NCI-H1105 treated with DMSO at 0.1 percent for 48 hours (cell line): ENCODE measurements around the gene CTSL.
"Not testable (repeated sequence)": the region's sequence is repeated elsewhere in the genome, so short reads cannot be mapped to it uniquely, and the experiment has no call there.

ENCODE experiments used
- DNase-seq: peaks from one replicate; lab custom pipeline; 2025; lab: John Stamatoyannopoulos, UW

The CTSL gene

DNA sequence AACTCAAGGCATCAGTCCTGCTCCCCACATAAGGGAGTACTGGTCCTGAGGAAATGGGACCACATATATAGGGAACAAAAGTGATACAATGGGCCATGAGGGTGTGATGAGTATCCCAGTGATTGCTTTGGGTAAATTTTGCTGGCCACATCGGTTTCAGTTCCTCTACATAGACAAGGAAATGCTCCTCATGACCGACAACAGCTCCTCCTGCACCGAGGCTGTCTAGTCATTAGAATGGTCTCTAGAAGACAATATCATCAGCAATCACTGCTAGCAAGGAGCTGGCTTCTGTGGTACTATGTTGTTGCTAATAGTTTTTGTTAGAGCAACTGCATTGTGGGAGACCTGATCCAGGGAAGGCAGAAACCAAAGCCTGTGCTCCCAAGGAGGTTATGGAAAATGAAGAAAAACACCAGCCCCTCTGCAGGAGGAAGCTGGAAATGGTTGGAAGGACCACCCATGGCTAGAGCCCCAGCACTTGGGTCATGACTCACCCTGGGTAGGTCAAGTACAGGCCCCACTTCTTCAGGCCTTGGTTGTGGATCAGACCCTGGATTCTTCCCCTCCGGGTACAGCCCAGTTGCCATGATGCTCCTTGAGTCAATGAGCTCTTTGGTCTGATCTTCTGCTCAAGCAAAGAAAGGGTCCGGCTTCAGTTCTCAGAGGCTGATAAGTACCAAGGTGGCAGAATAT lies 3.4 kb upstream of the CTSL start:
- no peak for DNase-seq

DNA sequence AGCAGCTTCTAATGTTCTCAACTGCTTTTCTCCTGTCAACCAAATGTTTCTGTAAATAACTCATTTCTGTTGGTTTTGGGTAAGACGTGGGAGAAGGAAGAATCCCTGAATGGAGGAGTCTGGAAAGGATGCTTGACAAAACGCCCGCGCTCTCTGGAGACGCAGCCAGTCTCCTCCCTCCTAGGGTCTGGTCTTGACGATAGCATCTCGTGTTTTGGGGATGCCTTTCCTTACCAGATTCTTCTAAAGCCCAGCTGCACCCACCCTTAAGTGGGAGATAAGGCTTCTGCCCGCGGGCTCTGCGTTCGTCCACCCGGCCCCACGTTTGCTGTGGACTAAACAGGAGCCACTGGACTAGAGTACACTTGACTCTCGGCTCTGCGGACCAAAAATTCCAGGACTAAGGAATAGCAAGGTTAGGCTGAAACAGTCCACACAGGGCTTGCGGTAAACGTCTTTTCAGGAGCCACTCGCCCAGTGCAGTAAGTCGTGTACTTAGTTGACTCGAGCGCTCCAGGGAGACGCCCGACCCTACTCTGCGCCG lies 491 bp upstream of the CTSL start:
- no peak for DNase-seq

DNA sequence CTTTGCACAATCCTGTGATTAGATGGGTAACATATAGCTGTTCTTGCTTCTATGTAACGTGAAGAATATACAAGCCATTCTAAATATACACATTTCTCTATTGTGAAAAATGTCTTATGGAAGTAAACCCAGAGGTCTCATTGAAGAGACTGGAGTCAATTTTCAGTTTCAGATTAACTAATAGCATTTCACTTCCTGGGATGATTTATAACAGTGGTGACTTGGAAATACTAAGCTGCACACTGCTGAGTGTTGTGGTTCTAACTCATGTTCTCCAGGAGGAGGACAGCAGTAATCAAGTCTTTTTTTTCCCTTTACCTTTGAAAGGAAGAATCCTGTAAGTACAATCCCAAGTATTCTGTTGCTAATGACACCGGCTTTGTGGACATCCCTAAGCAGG lies 3.3 kb downstream of the CTSL start:
- no peak for DNase-seq

DNA sequence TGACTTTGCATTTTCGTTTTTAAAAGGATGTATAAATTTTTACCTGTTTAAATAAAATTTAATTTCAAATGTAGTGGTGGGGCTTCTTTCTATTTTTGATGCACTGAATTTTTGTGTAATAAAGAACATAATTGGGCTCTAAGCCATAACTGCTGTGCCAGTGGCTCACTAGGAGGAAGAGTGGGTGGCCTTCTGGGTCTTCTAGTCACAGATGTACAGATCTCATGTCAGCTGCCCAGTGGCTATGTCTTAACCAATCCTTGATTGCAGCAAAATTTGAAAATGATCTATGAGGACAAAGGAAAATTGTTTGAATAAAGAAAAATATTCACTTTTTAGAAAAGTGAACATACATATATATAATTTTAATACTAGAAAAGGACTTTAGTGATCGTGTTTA lies 5.4 kb downstream of the CTSL start:
- DNase-seq = no peak

DNA sequence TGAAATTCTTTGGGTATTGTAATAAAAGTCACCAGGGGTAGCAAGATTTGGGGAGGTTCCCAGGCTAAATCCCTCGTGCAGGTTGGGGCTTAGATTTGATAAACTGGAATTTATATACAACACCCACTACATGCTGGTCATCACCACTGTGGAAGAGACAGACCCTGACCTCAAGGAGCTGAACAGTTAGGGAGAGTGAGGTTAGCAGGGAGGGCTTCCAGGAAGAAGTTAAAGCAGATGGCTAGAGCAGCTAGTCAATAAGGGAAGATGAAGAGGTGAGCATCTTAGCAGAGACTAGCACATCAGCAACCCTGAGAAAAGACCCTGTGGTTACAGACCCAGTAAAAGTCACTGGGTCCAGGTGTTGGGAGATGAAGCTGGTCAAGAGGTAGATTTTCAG lies 6.4 kb downstream of the CTSL start:
- no peak for DNase-seq

DNA sequence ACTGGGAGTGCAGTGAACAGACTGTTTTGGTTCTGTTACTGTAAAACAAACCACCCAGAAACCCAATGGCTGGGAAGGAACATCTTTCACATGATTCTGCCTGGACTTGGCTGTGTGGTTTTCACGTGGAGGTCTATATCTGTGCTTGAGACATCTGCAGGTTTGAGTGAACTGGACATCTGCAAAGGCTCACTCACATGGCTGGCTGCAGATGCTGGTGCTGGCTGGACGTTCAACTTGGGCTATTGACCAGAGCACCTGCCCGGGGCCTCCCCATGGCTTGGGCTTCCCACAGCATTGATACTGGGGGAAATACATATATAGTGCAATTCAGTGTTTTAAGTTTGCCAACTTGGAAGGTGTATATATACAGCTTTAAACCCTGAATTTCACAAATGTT lies 6.8 kb downstream of the CTSL start:
- no peak for DNase-seq

DNA sequence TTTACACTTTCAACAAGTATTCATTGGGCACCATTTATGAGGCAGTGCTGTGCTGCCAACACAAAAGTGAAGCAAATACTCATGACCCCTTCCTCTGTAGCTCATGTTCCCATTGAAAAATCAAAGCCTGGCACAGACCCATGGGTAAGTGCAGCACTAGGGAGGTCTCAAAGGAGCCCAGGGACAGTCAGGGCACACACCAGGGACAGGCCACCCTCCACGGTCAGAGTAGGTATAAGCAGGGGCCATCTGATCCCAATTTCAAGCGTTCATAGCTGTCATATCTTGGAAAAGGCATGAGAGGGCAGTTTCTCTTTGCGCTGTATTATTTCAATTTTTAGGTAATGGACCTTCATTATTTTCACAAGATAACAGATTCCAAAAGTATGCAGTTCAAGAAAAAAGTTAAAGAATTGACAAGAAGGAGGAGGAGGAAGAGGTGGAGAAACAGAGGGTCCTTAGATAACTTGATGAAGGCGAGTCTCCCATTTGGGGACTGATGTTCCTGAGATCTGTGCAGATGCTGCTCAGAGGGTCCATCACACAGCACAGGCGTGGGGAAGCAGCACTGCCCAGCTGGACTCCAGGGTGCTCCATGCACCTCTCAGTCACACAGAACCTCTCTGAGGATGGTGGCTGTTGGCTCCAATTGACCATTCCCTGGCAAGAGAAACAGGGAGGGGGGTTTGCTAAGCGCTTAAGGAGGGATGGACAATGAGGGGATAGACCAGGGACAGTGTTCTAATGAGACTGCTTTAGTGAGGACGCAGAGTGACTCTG lies 7.5 kb downstream of the CTSL start:
- DNase-seq = no peak

DNA sequence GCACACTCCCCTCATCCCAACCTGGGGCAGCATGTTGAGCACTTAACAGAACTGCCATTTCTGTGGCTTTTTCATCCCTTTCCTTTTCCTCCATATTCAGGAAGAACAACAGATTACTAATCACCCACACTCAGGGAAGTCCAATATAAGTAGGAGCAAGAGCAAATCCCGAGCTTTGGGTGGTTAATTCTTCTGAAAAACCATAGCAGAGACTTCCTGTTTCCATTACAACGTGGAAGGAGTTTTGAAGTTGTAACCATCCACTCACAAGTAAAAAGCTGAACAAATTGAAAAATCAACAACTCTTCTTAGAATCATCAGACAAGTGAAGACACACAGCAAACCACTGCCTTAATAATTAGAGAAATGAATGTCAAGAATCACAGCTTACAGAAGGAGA lies 8.2 kb downstream of the CTSL start:
- no peak for DNase-seq

DNA sequence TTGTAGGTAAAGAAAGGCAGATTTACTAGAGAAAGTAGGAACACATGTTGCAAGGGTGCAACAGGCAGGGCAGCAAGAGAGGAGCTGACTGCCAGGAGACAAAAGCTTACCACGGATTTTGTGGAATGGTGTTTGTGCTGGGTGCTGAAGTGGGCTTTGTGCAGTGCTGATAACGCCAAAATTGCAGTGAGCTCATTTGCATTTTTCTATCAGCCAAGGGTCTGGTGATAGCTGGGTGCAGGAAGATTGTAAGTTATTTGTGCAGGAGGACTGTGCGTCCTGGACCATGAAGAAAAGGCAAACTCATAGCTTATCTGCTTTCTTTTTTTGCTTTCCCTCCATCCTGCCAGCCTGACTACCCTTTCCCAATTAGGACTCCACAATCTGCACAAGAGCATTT lies 13.6 kb downstream of the CTSL start:
- no peak for DNase-seq

DNA sequence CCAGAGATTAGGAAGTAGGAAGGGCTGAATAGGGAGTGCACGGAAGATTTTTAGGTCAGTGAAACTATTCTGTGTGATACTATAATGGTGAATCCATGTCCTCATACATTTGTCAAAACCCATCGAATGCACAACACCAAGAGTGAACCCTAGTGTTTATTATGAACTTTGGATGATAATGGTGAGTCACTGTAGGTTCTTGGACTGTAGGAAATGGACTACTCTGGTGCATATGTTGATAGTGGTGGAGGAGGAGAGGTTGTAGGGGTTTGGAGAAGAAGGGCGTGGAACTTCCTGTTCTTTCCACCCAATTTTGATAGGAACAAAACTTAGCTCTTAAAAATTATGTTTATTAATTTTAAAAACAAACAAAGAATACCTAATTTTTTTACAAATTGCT lies 14.3 kb downstream of the CTSL start:
- no peak for DNase-seq

DNA sequence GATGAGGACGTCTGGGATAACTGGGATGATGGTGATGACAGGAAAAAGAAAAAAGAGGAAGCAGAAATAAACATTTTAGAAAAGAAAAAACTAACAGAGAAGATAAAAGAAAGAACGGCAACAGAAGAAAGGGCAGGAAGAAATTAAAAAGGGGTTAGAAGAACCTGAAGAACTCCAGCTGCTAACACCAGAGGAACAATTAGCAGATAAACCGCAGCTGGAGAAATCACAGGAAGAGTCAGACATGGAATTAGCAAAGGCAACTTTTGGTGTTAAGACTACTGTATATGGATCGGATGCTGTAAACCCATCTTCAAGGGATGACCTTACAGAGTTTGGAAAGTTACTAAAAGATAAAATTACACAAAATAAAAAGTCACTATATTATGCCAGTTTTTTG lies 15.4 kb downstream of the CTSL start:
- no peak for DNase-seq

DNA sequence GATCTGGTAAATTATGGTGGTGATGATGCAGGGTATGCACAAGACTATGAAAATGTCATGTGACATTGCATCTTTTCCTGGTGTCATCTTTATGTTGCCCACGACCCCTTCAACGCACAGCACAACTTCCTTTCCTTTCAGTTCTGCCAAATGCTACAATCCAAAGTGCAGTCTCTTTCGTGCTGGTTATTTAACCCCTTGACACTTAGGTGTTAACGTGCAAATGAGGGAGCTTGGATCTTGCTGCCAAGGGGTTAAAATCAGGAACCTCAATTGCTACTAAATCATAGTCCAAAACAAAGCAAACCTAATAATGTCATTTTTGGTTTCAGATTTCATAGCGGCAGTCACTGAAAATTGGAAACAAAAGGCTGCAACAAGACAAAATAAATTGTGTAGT lies 16.0 kb downstream of the CTSL start:
- DNase-seq = peak; percentile 16

DNA sequence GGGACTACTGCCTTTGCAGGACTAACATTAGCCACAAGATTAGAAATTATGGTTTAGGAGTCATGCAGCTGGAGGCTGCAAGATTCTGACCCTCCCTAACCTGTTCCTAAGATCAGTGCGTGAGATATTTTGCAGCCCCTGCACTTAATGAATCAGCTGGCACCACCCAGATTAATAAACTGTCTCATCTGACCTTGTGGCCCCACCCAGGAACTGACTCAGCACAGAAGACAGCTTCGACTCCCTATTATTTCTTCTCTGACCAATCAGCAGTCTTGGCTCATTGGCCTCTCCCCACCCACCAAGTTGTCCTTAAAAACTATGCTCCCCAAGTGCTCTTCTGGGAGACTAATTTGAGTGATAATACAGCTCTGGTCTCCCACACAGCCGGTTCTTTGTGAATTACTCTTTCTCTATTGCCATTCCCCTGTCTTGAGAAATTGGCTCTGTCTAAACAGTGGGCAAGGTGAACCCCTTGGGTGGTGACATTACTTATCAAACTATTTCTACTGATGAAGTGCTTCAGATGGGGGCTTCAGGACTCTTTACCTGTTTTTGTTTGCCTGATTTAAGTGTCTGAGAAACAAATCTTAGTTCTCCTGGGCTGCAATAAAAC lies 17.0 kb downstream of the CTSL start:
- DNase-seq = no peak

DNA sequence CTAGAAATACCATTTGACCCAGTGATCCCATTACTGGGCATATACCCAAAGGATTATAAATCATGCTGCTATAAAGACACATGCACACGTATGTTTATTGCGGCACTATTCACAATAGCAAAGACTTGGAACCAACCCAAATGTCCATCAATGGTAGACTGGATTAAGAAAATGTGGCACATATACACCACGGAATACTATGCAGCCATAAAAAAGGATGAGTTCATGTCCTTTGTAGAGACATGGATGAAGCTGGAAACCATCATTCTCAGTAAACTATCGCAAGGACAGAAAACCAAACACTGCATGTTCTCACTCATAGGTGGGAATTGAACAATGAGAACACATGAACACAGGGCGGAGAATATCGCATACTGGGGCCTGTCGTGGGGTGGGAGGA lies 18.3 kb downstream of the CTSL start:
- DNase-seq = not testable (repeated sequence)

DNA sequence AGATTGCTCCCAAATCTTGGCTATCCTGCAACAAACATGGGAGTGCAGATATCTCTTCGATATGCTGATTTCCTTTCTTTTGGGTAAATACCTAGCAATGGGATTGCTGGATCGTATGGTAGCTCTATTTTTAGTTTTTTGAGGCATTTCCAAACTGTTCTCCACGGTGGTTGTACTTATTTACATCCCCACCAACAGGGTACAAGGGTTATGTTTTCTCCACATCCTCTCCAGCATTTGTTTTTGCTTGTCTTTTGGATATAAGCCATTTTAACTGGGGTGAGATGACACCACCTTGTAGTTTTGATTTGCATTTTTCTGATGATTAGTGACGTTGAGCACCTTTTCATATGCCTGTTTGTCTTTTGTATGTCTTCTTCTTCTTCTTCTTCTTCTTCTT lies 20.3 kb downstream of the CTSL start:
- DNase-seq = no peak

DNA sequence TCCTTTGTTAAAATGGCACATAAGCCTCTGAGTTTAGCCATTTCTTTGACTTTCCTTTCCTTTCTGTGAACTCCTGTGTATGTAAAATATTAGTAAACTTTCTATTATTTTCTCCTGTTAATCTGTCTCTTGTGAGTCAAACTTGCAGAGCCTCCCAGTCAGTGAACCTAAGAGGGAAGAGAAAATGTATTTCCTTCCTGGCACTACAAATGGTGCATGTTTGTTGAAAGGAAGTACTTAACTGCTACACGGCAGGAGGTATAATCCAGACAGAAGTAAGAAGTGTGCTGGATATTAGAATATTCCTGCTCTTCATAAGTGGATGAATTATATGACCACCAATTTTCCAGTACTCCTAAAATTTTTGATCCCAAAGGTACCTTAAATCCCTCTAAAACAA lies 23.0 kb downstream of the CTSL start:
- DNase-seq = no peak

DNA sequence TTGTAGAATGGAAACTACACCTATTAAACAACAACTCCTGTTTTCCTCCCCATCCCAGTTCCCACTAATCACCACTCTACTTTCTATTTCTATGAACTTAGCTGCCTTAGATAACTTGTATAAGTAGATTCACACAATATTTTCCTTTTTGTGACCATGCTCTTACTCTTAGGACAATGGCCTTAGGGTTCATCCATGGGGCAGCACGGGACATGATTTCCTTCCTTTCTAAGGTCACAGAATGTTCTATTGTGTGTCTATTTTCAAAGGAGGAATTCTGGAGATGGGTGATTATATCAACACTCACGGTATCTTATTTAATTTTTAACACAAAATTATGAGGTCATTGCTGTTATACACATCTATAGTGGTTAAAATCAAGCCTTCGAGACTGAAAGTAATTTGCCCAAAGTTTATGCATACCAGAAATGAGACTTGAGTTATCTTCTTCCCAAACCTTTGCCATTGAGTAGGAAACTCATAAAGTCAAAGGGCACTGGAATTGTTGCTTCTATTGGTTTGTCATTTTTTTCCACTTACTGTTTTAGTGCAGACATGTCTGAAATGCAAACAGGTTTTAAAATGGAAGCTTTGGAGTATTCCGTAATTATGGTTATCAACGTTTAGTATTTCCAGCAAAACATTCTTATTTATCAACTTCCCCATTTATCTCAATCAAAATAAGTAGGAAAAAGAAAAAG lies 23.6 kb downstream of the CTSL start:
- no peak for DNase-seq

DNA sequence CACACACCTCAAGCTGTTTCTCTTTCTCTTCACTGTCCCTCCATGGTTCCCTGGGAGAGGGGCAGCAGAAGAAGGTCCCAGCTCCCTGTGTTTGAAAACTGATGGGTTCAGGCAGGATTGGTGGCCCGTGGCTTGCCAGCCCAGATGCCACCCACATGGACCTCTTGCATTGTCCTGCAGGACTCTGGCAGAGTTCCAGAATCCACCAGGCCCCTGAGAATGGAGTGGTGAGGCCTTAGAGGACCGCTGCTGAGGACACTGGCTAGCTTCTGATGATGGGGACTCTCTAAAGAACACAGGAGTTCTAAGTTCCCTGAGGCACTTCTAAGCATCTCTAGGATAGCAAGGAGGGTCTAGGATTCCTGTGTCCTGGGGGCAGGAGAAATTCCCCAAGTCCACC lies 24.8 kb downstream of the CTSL start:
- DNase-seq = no peak

DNA sequence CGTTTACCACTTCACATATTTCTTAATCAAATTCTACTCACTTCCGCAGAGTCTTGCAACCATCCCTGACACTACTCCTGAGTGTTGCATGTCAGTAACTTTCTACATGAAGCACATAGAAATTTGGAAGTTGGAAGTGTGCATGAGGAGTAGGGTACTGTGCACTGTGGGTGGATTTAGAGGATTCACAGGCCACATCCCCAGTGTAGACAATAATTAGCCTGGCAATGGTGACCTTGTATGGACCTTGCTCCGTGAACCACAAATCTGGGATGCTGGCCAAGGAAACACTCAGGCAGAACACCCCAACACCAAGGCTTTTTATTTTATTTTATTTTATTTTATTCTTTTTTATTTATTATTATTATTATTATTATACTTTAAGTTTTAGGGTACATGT lies 25.5 kb downstream of the CTSL start:
- DNase-seq = no peak

DNA sequence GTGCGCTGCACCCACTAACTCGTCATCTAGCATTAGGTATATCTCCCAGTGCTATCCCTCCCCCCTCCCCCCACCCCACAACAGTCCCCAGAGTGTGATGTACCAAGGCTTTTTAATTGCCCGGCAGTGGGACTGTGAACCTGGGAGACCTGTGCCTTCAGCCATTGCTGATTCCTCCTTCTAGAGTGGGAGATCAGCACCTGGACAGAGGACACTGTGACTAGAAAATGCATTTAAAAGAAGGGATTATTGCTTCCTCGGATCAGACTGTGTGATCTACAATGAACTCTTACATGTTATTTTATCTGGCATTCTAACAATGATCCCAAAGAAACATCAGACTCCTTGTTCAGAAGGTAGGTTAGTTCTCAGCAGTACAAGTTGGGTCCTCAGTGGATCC lies 25.9 kb downstream of the CTSL start:
- no peak for DNase-seq

DNA sequence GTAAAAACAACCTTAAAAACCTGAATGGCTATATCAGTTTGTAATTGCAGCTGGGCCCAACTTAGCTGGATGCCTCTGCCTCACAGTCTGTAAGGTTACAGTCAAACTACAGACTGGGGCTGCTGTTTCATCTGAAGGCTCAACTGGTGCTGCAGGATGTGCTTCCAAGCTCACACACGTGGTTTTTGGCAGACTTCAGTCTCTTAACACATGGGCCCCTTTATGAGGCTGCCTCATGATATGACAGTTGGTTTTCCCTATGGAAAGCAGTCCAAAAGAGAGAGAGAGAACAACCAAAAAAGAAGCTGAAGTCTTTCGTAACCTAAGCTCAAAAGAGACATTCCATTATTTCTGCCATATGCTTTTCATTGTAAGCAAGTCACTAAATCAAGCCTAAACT lies 27.4 kb downstream of the CTSL start:
- DNase-seq = no peak

DNA sequence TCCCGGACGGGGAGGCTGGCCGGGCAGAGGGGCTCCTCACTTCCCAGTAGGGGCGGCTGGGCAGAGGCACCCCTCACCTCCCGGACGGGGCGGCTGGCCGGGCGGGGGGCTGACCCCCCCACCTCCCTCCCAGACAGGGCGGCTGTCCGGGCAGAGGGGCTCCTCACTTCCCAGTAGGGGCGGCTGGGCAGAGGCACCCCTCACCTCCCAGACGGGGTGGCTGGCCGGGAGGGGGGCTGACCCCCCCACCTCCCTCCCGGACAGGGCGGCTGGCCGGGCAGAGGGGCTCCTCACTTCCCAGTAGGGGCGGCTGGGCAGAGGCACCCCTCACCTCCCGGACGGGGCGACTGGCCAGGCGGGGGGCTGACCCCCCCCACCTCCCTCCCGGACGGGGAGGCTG lies 32.4 kb downstream of the CTSL start:
- not testable (repeated sequence) for DNase-seq

DNA sequence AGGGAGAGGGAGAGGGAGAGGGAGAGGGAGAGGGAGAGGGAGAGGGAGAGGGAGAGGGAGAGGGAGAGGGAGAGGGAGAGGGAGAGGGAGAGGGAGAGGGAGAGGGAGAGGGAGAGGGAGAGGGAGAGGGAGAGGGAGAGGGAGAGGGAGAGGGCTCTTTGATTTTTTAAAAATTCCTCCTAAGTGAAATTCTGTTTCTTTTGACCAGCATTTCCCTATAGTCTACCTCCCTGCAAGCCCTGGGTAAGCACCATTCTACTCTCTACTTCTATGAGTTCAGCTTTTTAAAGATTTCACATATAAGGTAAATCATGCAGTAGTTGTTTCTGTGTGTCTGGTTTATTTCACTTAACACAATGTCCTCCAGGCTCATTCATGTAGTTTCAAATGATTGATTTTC lies 34.1 kb downstream of the CTSL start:
- not testable (repeated sequence) for DNase-seq
